ENCODE results near the gene ELF2.
A peak's percentile ranks its signal among the peaks of the same experiment; 100 is the strongest.

DNA sequence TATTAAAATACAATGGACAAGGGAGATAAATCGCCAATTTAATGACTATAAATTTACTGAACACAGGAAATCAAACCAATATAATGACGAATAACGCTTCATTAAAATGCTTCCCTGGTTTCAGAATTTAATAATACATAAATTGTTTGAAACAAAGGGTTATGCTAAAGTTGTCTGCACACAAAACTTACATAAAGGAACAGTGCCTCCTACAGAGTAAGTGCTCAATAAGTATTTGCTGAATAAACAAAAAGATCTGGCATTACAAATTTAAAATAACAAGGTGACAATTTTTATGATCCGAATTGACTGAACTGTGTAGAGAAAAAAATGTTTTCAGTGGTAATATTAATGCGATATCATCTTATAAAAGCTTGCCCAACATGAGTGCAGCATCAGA is 91.9 kb downstream of the ELF2 start:
- TF ChIP-seq, protein P1, sequence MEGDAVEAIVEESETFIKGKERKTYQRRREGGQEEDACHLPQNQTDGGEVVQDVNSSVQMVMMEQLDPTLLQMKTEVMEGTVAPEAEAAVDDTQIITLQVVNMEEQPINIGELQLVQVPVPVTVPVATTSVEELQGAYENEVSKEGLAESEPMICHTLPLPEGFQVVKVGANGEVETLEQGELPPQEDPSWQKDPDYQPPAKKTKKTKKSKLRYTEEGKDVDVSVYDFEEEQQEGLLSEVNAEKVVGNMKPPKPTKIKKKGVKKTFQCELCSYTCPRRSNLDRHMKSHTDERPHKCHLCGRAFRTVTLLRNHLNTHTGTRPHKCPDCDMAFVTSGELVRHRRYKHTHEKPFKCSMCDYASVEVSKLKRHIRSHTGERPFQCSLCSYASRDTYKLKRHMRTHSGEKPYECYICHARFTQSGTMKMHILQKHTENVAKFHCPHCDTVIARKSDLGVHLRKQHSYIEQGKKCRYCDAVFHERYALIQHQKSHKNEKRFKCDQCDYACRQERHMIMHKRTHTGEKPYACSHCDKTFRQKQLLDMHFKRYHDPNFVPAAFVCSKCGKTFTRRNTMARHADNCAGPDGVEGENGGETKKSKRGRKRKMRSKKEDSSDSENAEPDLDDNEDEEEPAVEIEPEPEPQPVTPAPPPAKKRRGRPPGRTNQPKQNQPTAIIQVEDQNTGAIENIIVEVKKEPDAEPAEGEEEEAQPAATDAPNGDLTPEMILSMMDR (IDR thresholded peaks at IDR 0.05; ENCODE audit: low read depth, low read length, poor library complexity, severe bottlenecking), result peak; percentile 45
- TF ChIP-seq EZH2phosphoT487 (IDR thresholded peaks at IDR 0.05; ENCODE audit: borderline replicate concordance, low read length), result no peak
